ENCODE data around the gene GIGYF2.

GIGYF2 gene

DNA sequence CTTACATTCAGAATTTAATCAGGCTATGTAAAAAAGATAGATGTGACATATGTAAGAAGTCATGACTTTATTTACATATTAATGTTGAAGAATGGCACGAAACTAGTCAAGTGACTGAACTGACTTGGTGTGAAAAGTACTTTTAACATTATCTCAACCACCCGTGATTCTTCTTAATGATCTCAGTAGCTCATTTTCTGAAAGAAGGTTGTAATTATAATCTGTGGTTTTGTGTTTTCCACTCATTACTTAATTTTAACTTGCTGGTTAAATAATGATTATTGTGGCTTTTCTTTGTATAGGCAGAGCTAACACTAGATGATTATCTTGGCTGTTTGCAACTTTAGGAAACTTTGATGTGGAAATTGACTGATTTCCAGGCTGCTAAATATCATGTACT is 60.8 kb downstream of the GIGYF2 start:
- in situ Hi-C loops (cut with MboI; ENCODE audit: low sequenced_read_pairs) = no loop called here

DNA sequence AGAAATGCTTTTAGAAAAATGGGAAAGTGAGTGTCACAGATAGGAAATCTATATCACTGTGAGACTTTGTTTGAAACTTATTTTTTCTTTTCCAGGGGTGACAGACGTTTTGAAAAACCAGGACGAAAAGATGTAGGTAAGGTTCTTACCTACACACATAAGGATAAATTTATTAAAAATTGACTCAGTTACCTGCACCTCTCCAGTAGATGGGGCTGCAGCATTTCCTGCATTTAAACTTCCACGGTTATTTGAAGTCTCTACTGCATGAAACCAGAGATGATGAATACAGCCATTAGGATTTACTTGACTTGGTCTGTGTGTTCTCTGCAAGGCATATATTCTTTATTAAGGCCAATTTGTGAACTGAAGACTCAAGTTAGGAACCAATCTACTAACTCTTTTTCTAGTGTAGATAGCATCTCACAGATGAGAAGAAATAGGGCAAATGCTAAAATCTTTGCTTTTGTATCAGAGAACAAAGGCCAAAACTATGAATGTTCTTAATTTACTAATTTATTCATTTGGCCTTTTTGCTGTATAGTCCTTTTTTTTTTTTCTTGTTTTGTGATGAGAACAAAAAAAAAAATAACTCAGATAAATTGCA is 64.3 kb downstream of the GIGYF2 start:
- in situ Hi-C loops (cut with MboI; ENCODE audit: low sequenced_read_pairs) = no loop called here

- in situ Hi-C loops (cut with MboI; ENCODE audit: low sequenced_read_pairs) = no loop called here
Measured at GRCh38 chr2:232767866-232768265, 70.7 kb downstream of the GIGYF2 start.

DNA sequence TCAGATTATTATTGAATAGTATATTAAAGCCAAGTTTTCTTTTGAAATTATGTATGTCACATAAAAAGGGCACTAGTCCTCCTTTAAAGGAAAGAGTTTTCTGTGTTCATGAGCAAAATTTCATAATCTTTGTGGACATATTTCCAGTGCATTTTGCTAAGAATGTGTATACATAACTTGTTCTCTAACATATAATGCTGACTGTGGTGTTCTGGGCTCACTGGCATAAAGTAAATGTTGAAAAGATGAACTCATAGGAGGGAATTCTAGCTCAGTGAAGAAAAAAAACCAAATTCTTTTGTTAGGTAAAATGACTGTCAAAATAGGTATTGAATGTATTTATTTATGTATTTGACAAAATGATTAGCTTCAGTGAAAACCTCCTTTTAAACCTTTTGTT is 73.1 kb downstream of the GIGYF2 start:
- in situ Hi-C loops (cut with MboI; ENCODE audit: low sequenced_read_pairs) = no loop called here

DNA sequence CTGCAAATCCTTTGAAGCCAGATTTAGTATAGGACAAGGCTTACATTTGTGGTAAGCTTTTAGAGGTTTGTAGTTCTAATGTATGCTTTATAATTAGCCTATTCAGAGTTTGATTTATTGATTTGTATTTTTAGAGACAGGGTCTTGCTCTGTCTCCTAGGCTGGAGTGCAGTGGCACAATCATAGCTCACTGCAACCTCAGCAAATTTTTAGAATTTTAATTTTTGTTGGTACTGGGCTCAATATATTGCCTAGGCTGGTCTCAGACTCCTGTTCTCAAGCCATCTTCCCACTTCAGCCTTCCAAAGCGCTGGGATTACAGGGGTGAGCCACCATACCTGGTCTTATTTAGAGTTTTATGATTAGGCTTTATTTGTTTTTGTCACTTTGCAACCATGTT is 74.7 kb downstream of the GIGYF2 start:
- in situ Hi-C loops (cut with MboI; ENCODE audit: low sequenced_read_pairs) = no loop called here

DNA sequence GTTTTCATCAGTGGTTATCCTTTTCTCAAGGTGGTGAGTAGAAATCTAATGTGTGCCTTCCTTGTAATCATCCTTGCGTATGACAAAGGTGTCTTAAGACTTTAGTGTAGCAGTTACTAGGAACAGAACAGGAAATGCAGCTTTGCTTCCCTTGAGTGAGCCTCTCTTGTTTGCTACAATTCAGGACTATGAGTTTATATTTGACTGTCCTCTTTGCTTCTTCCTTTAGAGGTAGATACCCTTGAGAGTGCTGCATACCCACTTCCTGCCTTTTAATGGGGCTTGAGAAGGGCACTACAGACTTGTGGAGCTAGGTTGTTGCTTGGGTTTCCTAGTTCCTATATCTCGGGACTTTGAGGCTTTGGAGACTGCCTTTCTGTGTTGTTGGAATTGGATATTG is 75.4 kb downstream of the GIGYF2 start:
- in situ Hi-C loops (cut with MboI; ENCODE audit: low sequenced_read_pairs) = no loop called here

- in situ Hi-C loops (cut with MboI; ENCODE audit: low sequenced_read_pairs) = no loop called here
Measured at GRCh38 chr2:232773815-232774214, 76.7 kb downstream of the GIGYF2 start.

- in situ Hi-C loops (cut with MboI; ENCODE audit: low sequenced_read_pairs) = no loop called here
Measured at GRCh38 chr2:232776435-232776834, 79.3 kb downstream of the GIGYF2 start, which contains the start of gene KCNJ13. TSS of gene KCNJ13 (minus strand) at chr2:232776565. CDS start at chr2:232771362, 5,203 bp downstream.

GRCh38 chr2:232777276-232777675 is 80.1 kb downstream of the GIGYF2 start:
- in situ Hi-C loops (cut with MboI; ENCODE audit: low sequenced_read_pairs) = no loop called here

GRCh38 chr2:232779465-232779864 is 82.3 kb downstream of the GIGYF2 start:
- in situ Hi-C loops (cut with MboI; ENCODE audit: low sequenced_read_pairs) = no loop called here

- in situ Hi-C loops (cut with MboI; ENCODE audit: low sequenced_read_pairs) = no loop called here
Measured at GRCh38 chr2:232779934-232780333, 82.8 kb downstream of the GIGYF2 start.

- in situ Hi-C loops (cut with MboI; ENCODE audit: low sequenced_read_pairs) = no loop called here
Measured at GRCh38 chr2:232781765-232782164, 84.6 kb downstream of the GIGYF2 start.

DNA sequence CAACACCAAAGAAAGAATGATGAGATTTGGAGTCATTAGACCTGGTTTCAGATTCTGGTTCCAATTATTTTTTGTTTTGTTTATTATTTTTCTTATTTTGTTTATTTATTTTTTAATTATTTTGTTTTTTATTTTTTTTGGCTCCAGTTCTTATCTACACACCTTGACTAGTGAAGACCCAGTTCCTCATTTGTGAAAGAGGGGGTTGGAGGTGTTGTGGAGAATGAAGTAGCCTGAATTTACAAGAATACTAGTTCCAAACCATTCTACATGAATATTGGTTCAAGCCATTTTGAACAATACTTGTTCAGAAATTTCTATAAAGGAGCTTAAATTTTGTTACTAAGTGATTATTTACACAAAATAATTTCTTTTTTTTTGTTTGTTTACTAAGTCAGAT is 86.1 kb downstream of the GIGYF2 start:
- in situ Hi-C loops (cut with MboI; ENCODE audit: low sequenced_read_pairs) = no loop called here

DNA sequence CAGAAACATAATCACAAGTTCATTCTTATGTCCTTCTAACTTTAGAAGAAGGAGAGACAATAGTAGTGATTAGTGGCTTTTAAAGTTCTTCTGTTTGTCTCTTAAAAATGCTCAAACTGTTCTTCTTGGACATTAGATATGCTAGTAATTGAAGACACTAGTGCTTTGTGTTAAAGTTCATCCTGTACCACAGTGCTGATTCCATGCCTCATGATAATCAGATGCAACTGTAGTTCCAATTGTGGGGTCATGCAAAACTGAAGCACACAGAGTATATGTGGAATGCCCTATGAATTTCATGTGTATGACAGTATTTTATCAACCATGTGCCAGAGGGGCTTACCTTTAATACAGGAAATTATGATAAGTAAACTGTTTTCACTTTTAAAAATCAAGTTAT is 90.7 kb downstream of the GIGYF2 start:
- in situ Hi-C loops (cut with MboI; ENCODE audit: low sequenced_read_pairs) = no loop called here

DNA sequence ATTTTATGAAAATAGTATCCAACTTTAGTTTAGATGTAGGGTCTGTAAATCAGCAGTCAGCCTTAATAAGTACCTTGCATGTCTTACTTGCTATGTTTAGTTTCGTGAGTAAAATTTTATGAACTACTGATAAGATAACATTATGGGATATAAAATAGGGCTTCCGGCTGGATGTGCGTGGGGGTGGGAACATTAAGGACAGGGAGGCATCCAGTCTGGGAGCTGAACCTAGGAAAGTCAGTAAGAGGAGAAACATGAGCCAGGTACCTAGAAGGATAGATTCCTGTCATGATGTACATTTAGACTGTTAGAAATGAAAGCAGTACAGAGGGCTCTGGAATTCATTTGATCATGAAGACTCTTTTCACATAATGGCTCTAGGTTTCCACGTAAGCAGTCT is 92.0 kb downstream of the GIGYF2 start:
- in situ Hi-C loops (cut with MboI; ENCODE audit: low sequenced_read_pairs) = no loop called here

- in situ Hi-C loops (cut with MboI; ENCODE audit: low sequenced_read_pairs) = no loop called here
Measured at GRCh38 chr2:232791518-232791917, 94.4 kb downstream of the GIGYF2 start.

- in situ Hi-C loops (cut with MboI; ENCODE audit: low sequenced_read_pairs) = no loop called here
Measured at GRCh38 chr2:232793271-232793670, 96.1 kb downstream of the GIGYF2 start.

- in situ Hi-C loops (cut with MboI; ENCODE audit: low sequenced_read_pairs) = no loop called here
Measured at GRCh38 chr2:232794981-232795380, 97.8 kb downstream of the GIGYF2 start.

GRCh38 chr2:232795920-232796319 is 98.8 kb downstream of the GIGYF2 start:
- in situ Hi-C loops (cut with MboI; ENCODE audit: low sequenced_read_pairs) = no loop called here

GRCh38 chr2:232798187-232798586 is 101.1 kb downstream of the GIGYF2 start:
- in situ Hi-C loops (cut with MboI; ENCODE audit: low sequenced_read_pairs) = no loop called here

DNA sequence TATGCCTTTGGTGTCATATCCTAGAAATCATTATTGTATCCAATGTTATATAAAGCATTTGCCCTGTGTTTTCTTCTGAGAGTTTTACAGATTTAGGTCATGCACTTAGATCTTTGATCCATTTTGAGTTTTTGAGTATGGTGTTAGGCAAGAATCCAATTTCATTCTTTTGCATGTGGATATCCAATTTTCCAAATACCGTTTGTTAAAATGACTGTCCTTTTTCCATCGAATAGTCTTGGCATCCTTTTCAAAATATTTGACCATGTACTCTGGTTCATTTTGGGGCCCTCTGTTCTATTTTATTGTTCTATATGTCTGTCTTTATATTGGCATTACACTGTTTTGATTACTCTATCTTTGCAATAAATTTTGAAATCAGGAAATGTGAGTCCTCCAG is 103.0 kb downstream of the GIGYF2 start:
- in situ Hi-C loops (cut with MboI; ENCODE audit: low sequenced_read_pairs) = no loop called here

GRCh38 chr2:232802091-232802490 is 105.0 kb downstream of the GIGYF2 start:
- in situ Hi-C loops (cut with MboI; ENCODE audit: low sequenced_read_pairs) = no loop called here

- in situ Hi-C loops (cut with MboI; ENCODE audit: low sequenced_read_pairs) = no loop called here
Measured at GRCh38 chr2:232809349-232810124, 112.4 kb downstream of the GIGYF2 start.
